ENCODE results near the gene RALB. TPM values are rescaled to one million over a fixed set of nuclear protein-coding genes. Genes with fewer than 3 reads are reported as not detected.

RALB gene
- polyA plus RNA-seq, 1 of the 3 experiments (the other 2 are of a cell fraction) = 37.2 TPM

DNA sequence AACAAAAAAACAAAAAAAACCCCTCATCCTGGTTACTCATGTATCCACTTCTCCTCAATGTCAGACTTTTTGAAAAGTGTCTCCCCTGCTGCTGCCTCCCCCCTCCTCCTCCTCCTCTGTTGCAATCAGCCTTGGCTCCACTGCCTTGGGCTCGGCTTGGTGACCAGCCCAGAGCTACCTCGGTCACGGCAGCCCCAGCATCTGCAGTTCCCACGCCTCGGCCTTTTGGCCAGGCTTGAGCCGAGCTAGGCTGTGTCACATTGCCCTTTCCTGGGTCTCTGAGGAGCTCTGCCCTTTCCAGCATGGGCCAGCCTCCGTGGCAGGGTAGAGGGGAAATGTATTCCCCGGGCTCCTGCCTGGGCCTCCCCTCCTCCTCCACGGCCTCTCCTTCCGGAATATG is 70.6 kb downstream of the RALB start:
- ChIA-PET CTCF (interaction anchor here (1.2 to 2.1 kb wide), 6 partner anchors 9 to 357 kb away, joined by 3 to 9 read pairs (median 6); no protein-coding TSS in a partner anchor), POLR2A (no interaction called here)
- H3K4me3 ChIP-seq (ENCODE audit: low read depth in 2 of 2, low read length in 1 of 2) = no peak overlapping the region
- H3K36me3 ChIP-seq (replicated peaks in 1 of 2; ENCODE audit: control insufficient read depth in 1 of 2, insufficient read depth in 2 of 2, low read length in 1 of 2) = no peaks in the 10 kb centered on the region
- no peaks in the 10 kb centered on the region for H3K9me2 ChIP-seq
- no peaks in the 10 kb centered on the region for H3K9me3 ChIP-seq
- no peak overlapping the region for H2AFZ ChIP-seq (ENCODE audit: low read depth)
- H3K27me3 ChIP-seq (ENCODE audit: insufficient read depth) = no peaks in the 10 kb centered on the region; the same call in 1 of the 2 replicates
- WGBS (ENCODE audit: low lambda C conversion rate) = 72% methylated on average over 9 of the region's 10 CpGs
- H3K9ac ChIP-seq = no peak overlapping the region
- H4K20me1 ChIP-seq (ENCODE audit: insufficient read depth) = no peaks in the 10 kb centered on the region
- no peak overlapping the region for H3K27ac ChIP-seq (ENCODE audit: low read depth in 2 of 2, low read length in 1 of 2)
- DNase-seq = no peak
- H3F3A ChIP-seq (replicated peaks; ENCODE audit: insufficient read depth) = no peaks in the 10 kb centered on the region
- no peak for TF ChIP-seq MXI1 (IDR thresholded peaks at IDR 0.05; ENCODE audit: low read depth, low read length)
- TF ChIP-seq, protein P1, sequence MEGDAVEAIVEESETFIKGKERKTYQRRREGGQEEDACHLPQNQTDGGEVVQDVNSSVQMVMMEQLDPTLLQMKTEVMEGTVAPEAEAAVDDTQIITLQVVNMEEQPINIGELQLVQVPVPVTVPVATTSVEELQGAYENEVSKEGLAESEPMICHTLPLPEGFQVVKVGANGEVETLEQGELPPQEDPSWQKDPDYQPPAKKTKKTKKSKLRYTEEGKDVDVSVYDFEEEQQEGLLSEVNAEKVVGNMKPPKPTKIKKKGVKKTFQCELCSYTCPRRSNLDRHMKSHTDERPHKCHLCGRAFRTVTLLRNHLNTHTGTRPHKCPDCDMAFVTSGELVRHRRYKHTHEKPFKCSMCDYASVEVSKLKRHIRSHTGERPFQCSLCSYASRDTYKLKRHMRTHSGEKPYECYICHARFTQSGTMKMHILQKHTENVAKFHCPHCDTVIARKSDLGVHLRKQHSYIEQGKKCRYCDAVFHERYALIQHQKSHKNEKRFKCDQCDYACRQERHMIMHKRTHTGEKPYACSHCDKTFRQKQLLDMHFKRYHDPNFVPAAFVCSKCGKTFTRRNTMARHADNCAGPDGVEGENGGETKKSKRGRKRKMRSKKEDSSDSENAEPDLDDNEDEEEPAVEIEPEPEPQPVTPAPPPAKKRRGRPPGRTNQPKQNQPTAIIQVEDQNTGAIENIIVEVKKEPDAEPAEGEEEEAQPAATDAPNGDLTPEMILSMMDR (IDR thresholded peaks at IDR 0.05) = no peak
- TF ChIP-seq TAF1 (IDR thresholded peaks at IDR 0.05; ENCODE audit: borderline replicate concordance, low read depth, low read length) = no peak
- no peak for TF ChIP-seq CHD2 (IDR thresholded peaks at IDR 0.05; ENCODE audit: low read length, partially characterized antibody)
- TF ChIP-seq, protein P2, sequence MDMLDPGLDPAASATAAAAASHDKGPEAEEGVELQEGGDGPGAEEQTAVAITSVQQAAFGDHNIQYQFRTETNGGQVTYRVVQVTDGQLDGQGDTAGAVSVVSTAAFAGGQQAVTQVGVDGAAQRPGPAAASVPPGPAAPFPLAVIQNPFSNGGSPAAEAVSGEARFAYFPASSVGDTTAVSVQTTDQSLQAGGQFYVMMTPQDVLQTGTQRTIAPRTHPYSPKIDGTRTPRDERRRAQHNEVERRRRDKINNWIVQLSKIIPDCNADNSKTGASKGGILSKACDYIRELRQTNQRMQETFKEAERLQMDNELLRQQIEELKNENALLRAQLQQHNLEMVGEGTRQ (IDR thresholded peaks at IDR 0.05; ENCODE audit: borderline replicate concordance, low read depth, low read length) = no peak
- no peak for TF ChIP-seq GATA2 (CRISPR knock-in tag; IDR thresholded peaks at IDR 0.05)
- no peak for TF ChIP-seq SIN3A (IDR thresholded peaks at IDR 0.05; ENCODE audit: borderline replicate concordance, low read depth, low read length)
- TF ChIP-seq NFIC (IDR thresholded peaks at IDR 0.05; ENCODE audit: borderline replicate concordance) = no peak
- TF ChIP-seq TEAD4 (IDR thresholded peaks at IDR 0.05; ENCODE audit: borderline replicate concordance, insufficient read depth) = no peak
- no peak for TF ChIP-seq RFX5 (IDR thresholded peaks at IDR 0.05; ENCODE audit: low read length)
- TF ChIP-seq JUND (IDR thresholded peaks at IDR 0.05) = no peak
- TF ChIP-seq EP300 (IDR thresholded peaks at IDR 0.05; ENCODE audit: borderline replicate concordance in 1 of 2, low read depth in 1 of 2, low read length in 1 of 2) = no peak
- TF ChIP-seq, protein P3, sequence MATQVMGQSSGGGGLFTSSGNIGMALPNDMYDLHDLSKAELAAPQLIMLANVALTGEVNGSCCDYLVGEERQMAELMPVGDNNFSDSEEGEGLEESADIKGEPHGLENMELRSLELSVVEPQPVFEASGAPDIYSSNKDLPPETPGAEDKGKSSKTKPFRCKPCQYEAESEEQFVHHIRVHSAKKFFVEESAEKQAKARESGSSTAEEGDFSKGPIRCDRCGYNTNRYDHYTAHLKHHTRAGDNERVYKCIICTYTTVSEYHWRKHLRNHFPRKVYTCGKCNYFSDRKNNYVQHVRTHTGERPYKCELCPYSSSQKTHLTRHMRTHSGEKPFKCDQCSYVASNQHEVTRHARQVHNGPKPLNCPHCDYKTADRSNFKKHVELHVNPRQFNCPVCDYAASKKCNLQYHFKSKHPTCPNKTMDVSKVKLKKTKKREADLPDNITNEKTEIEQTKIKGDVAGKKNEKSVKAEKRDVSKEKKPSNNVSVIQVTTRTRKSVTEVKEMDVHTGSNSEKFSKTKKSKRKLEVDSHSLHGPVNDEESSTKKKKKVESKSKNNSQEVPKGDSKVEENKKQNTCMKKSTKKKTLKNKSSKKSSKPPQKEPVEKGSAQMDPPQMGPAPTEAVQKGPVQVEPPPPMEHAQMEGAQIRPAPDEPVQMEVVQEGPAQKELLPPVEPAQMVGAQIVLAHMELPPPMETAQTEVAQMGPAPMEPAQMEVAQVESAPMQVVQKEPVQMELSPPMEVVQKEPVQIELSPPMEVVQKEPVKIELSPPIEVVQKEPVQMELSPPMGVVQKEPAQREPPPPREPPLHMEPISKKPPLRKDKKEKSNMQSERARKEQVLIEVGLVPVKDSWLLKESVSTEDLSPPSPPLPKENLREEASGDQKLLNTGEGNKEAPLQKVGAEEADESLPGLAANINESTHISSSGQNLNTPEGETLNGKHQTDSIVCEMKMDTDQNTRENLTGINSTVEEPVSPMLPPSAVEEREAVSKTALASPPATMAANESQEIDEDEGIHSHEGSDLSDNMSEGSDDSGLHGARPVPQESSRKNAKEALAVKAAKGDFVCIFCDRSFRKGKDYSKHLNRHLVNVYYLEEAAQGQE (IDR thresholded peaks at IDR 0.05; ENCODE audit: low read depth, low read length) = no peak
- TF ChIP-seq POLR2AphosphoS5 (IDR thresholded peaks at IDR 0.05; ENCODE audit: low read depth, low read length) = no peak
- TF ChIP-seq MEF2A (IDR thresholded peaks at IDR 0.05; ENCODE audit: borderline replicate concordance, low read depth) = no peak
- TF ChIP-seq, protein P4, sequence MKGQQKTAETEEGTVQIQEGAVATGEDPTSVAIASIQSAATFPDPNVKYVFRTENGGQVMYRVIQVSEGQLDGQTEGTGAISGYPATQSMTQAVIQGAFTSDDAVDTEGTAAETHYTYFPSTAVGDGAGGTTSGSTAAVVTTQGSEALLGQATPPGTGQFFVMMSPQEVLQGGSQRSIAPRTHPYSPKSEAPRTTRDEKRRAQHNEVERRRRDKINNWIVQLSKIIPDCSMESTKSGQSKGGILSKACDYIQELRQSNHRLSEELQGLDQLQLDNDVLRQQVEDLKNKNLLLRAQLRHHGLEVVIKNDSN (IDR thresholded peaks at IDR 0.05; ENCODE audit: borderline replicate concordance, low read depth) = no peak
- no peak for TF ChIP-seq FOSL2 (IDR thresholded peaks at IDR 0.05; ENCODE audit: borderline replicate concordance, low read depth)
- no peak overlapping the region for H3K4me2 ChIP-seq
- peaks cover 0 to 2% of the 10 kb centered on the region in 2 experiments; a peak in 1 of 4 replicates for H3K4me1 ChIP-seq (ENCODE audit: control insufficient read depth in 1 of 2, insufficient read depth in 2 of 2, low read depth in 1 of 2, low read length in 1 of 2)
- H3K79me2 ChIP-seq (ENCODE audit: insufficient read depth) = no peaks in the 10 kb centered on the region

Data from SK-N-SH (cell line).